ENCODE data around the gene TMEM87B.
"Not testable (repeated sequence)": the region's sequence is repeated elsewhere in the genome, so short reads cannot be mapped to it uniquely, and the experiment has no call there.

- TF ChIP-seq, protein P1, sequence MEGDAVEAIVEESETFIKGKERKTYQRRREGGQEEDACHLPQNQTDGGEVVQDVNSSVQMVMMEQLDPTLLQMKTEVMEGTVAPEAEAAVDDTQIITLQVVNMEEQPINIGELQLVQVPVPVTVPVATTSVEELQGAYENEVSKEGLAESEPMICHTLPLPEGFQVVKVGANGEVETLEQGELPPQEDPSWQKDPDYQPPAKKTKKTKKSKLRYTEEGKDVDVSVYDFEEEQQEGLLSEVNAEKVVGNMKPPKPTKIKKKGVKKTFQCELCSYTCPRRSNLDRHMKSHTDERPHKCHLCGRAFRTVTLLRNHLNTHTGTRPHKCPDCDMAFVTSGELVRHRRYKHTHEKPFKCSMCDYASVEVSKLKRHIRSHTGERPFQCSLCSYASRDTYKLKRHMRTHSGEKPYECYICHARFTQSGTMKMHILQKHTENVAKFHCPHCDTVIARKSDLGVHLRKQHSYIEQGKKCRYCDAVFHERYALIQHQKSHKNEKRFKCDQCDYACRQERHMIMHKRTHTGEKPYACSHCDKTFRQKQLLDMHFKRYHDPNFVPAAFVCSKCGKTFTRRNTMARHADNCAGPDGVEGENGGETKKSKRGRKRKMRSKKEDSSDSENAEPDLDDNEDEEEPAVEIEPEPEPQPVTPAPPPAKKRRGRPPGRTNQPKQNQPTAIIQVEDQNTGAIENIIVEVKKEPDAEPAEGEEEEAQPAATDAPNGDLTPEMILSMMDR (IDR thresholded peaks at IDR 0.05; ENCODE audit: control extremely low read depth in 1 of 3, insufficient read depth in 1 of 3, low read depth in 1 of 3, low read length in 3 of 3) = not testable (repeated sequence)
- TF ChIP-seq CEBPB (IDR thresholded peaks at IDR 0.05; ENCODE audit: low read depth, low read length) = not testable (repeated sequence)
Measured at GRCh38 chr2:112041460-112041859, 13.6 kb upstream of the TMEM87B start.

Measured in H1 (cell line).